HG02642 (cell line): ENCODE measurements around the gene PGAP3.
"Not testable (repeated sequence)": the region's sequence is repeated elsewhere in the genome, so short reads cannot be mapped to it uniquely, and the experiment has no call there.

Source experiments
- ATAC-seq: cut with Tn5 transposase; IDR thresholded peaks from one replicate; pipeline ENCODE4 v1.9.1; 2021; ENCODE audit warnings: mild to moderate bottlenecking; ENCODE audit not compliant: unreplicated experiment, poor library complexity

PGAP3 gene, protein sequence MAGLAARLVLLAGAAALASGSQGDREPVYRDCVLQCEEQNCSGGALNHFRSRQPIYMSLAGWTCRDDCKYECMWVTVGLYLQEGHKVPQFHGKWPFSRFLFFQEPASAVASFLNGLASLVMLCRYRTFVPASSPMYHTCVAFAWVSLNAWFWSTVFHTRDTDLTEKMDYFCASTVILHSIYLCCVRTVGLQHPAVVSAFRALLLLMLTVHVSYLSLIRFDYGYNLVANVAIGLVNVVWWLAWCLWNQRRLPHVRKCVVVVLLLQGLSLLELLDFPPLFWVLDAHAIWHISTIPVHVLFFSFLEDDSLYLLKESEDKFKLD

DNA sequence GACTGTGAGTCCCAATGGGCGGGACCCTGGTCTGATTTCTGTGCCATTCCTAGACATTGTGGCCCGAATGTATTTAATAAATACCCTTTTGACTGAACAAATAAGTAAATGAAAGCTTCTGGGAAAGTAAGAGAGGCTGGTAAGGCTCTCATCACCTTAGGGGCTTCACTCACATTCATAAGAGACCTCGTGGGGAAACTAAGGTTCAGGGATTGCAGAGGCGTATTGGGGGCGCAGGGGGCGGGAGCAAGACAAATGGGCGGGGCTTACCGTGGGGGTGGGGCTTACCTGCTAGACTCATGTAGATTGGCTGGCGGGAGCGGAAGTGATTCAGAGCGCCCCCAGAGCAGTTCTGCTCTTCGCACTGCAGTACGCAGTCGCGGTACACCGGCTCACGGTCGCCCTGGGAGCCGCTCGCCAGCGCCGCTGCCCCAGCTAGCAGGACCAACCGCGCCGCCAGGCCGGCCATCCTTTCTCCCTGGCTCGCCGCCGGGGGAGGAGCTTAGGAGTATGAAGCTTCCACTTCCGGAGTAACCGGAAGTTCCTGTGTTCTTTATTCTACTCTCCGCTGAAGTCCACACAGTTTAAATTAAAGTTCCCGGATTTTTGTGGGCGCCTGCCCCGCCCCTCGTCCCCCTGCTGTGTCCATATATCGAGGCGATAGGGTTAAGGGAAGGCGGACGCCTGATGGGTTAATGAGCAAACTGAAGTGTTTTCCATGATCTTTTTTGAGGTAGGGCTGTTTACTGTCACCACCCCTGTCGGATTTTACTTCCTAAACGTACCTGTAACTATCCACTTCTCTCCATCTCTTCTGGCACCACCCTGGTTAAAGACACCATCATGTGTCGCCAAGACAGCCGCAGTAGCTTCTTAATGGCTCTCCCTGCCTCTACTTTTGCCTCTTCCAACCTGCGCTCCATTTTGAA is at the start of gene PGAP3:
TSS of gene PGAP3 (minus strand) at position 512 of the 929 bp plus-strand sequence. CDS start at position 469, 43 bp downstream.
- peak; percentile 89 for ATAC-seq

- ATAC-seq, result no peak
These were observed 49.4 kb upstream of the PGAP3 start for GRCh38 chr17:39737206-39737759.

- no peak for ATAC-seq
These were observed 48.7 kb upstream of the PGAP3 start for GRCh38 chr17:39736319-39737165.

DNA sequence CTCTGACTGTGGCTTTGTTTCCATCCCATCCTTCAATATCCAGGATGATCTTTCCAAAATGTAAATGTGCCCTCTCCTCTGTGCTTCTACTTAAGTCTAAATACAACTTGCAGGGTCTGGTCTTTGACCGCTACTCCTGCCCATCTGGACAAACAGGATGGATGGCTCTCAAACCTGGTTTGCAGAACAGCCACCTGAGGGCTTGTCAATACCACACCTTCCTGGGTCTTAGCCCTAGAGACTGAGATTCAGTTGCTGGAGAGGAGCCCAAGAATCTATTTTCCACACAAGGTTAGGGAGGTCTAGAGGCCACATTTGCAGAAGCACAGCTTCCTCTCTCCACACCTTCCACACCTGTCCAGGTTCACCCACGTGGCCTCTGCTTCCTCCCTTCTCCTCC is 48.0 kb upstream of the PGAP3 start:
- ATAC-seq, result no peak

GRCh38 chr17:39732586-39732985 is 44.7 kb upstream of the PGAP3 start:
- no peak for ATAC-seq

DNA sequence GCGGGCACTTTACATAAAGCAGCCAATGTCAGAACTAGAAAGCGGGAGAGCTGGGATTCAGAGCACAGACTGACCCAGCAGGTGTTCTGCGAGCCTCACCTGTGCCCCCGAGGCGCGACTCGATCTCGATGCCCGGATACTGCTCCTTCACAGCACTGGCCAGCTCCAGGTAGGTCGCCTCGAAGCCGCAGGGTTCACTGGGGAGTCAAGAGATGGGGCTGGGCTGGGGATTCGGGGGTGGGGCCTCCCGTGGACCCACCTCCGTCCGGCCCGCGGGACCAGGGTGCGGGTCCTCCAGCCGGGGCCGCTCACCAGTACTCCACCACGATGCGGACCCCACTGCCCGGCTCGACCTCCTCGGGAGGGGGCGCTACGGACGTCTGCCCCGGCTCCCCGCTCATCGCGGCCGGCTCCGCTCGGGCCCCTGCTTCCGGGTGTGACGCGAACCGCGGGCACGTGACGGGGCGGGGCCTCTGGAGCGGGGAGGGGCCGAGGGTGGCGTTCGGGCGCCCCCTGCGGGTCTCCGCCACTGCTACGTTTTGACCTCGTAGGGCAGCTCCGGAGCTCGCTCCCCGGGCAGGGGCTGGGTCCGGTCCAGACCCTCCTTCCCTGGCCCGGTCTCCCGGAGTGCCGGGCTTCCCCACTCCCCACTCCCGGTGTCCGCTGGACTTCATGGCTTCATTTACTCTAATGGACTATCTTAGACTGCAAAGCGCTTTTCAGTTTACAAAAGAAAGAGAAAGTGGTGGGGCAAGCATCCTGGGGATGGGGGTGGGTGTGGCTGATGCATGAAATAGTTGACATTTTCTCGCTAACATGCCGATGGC is 42.5 kb upstream of the PGAP3 start, which contains the start of gene MIEN1:
TSS of gene MIEN1 (minus strand) at position 438 of the 827 bp plus-strand sequence. CDS start at position 401, 37 bp downstream.
- ATAC-seq, result peak; percentile 93

DNA sequence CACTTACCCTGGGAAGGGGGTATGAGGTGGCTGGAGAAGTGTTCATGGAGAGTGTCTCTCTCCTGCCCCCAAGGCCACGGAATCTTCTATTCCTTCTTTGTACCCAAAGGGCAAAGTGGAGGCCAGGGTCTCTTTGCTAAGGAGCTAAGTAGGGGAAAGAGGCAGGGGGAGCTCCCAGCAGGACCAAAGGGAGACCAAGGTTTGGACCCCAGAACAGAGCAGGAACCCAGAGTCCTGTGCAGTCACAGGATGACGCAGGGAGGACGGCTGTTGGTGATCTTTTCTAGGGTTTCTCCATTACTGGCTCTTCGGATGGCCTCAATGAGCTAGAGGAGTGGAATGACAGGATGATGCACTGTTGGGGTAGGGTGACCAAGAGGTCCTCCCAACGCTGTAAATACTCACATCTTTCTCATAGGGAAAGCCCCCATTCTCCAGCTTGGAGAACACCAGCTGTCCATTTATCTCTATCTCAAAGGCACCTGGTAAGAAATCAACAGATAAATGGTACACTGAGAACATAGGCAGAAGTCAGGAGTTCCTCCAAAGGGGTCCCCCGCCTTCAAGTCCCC is 41.5 kb upstream of the PGAP3 start:
- no peak for ATAC-seq

GRCh38 chr17:39727556-39727955 is 39.7 kb upstream of the PGAP3 start:
- ATAC-seq, result no peak

DNA sequence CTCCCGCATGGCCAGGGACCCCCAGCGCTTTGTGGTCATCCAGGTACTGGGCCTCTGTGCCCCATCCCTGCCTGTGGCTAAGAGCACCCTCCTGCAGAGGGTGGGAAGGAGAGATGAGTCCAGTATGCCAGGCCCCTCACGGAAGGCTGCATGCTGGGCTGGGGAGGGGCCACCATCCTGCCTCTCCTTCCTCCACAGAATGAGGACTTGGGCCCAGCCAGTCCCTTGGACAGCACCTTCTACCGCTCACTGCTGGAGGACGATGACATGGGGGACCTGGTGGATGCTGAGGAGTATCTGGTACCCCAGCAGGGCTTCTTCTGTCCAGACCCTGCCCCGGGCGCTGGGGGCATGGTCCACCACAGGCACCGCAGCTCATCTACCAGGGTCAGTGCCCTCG is 38.8 kb upstream of the PGAP3 start:
- ATAC-seq, result no peak

DNA sequence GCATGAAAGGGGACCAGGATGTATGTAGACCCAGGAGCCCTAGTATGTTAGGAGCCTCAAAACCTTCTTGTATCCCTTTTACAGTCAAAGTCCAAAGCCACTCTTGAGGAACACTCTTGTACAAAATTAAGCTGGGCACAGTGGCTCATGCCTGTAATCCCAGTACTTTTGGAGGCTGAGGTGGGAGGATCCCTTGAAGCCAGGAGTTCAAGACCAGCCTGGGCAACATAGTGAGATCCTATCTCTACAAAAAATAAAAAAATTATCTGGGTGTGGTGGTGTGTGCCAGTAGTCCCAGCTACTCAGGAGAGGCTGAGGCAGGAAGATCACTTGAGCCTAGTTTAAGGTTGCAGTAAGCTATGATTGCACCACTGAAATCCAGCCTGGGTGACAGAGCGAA is 38.1 kb upstream of the PGAP3 start:
- ATAC-seq, result not testable (repeated sequence)

DNA sequence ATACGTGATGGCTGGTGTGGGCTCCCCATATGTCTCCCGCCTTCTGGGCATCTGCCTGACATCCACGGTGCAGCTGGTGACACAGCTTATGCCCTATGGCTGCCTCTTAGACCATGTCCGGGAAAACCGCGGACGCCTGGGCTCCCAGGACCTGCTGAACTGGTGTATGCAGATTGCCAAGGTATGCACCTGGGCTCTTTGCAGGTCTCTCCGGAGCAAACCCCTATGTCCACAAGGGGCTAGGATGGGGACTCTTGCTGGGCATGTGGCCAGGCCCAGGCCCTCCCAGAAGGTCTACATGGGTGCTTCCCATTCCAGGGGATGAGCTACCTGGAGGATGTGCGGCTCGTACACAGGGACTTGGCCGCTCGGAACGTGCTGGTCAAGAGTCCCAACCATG is 36.9 kb upstream of the PGAP3 start:
- no peak for ATAC-seq

DNA sequence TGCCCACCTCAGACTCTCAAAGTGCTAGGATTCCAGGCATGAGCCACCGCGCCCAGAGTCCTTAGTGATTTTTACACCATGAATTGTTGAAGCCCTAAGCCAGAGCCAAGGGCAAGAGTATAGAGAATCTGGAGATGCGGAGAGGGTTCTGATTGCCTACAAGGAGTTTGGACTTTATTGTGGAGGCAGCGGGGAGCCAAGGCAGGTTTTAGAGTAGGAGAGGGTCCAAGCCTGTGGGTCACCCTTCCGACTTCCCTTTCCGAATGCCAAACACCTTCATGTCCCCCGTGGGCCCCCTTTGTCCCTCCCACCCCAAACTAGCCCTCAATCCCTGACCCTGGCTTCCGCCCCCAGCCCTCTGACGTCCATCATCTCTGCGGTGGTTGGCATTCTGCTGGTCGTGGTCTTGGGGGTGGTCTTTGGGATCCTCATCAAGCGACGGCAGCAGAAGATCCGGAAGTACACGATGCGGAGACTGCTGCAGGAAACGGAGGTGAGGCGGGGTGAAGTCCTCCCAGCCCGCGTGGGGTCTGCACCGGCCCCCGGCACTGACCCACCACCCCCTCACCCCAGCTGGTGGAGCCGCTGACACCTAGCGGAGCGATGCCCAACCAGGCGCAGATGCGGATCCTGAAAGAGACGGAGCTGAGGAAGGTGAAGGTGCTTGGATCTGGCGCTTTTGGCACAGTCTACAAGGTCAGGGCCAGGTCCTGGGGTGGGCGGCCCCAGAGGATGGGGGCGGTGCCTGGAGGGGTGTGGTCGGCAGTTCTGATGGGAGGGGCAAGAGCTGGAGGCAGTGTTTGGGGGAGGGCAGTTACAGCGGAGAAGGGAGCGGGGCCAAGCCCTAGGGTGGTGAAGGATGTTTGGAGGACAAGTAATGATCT is 35.4 kb upstream of the PGAP3 start:
- ATAC-seq, result no peak

DNA sequence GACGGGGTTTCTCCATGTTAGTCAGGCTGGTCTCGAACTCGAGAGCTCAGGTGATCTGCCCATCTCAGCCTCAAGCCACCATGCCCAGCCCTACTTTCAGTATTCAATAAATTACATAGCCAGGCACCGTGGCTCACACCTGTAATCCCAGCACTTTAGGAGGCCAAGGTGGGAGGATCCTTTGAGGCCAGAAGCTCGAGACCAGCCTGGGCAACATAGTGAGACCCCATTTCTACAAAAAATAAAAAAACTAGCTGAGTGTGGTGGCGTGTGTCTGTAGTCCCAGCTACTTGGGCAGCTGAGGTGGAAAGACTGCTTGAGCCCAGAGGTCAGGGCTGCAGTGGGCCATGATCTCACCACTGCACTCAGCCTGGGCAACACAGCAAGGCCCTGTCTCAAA is 34.2 kb upstream of the PGAP3 start:
- ATAC-seq, result no peak

- ATAC-seq, result no peak
These were observed 31.9 kb upstream of the PGAP3 start for GRCh38 chr17:39719563-39720355.

DNA sequence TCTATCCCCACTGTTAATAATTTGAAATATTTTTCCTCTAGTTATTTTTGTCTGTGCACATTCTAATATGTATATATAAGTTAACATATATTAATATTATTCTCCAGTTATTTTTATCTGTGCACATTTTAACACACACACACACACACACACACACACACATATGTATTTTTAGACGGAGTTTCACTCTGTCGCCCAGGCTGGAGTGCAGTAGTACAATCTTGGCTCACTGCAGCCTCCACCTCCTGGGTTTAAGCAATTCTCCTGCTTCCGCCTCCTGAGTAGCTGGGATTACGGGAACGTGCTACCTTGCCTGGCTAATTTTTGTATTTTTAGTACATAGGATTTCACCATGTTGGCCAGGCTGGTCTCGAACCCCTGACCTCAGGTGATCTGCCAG is 29.8 kb upstream of the PGAP3 start:
- no peak for ATAC-seq

GRCh38 chr17:39716879-39717536 is 29.2 kb upstream of the PGAP3 start:
- no peak for ATAC-seq
